Liver (tissue), 9 donors: ENCODE data around the gene P2RX5. TPM values are rescaled to one million over a fixed set of nuclear protein-coding genes. Genes with fewer than 3 reads are reported as not detected.
A peak's percentile ranks its signal among the peaks of the same experiment; 100 is the strongest.

ENCODE experiments used
- DNase-seq: peaks from one replicate; pipeline ENCODE4 v3.0.0-alpha.2; 2017; ENCODE audit warnings: low spot score
- H3K27ac ChIP-seq, 2 donors: one replicate each; pipeline ENCODE4 v1.7.0; 2013; ENCODE audit warnings: inconsistent platforms in 2 of 2, low read length in 2 of 2, control low read depth in 1 of 2, low read depth in 1 of 2, mild to moderate bottlenecking in 1 of 2
- H3K27me3 ChIP-seq, 4 donors: one replicate each; pipeline versions ENCODE4 v1.6.1 to v1.7.0; 2013; ENCODE audit warnings: low read length in 3 of 4, inconsistent platforms in 1 of 4, mild to moderate bottlenecking in 1 of 4, moderate library complexity in 1 of 4; ENCODE audit not compliant: control insufficient read depth in 4 of 4, insufficient read depth in 4 of 4
- H3K36me3 ChIP-seq, 4 donors: one replicate each; pipeline versions ENCODE4 v1.6.1 to v1.7.0; 2013; ENCODE audit warnings: low read length in 3 of 4, mild to moderate bottlenecking in 3 of 4, low read depth in 1 of 4, moderate library complexity in 1 of 4; ENCODE audit not compliant: control insufficient read depth in 4 of 4, insufficient read depth in 3 of 4
- H3K4me1 ChIP-seq, 4 donors: one replicate each; pipeline versions ENCODE4 v1.6.1 to v1.7.0; 2013; ENCODE audit warnings: low read length in 3 of 4, mild to moderate bottlenecking in 3 of 4, moderate library complexity in 1 of 4; ENCODE audit not compliant: control insufficient read depth in 4 of 4, insufficient read depth in 4 of 4
- H3K4me3 ChIP-seq, 3 donors: one replicate each; pipeline versions ENCODE4 v1.6.1 to v1.7.0; 2013; ENCODE audit warnings: low read length in 3 of 3, control low read depth in 1 of 3, low read depth in 1 of 3, mild to moderate bottlenecking in 1 of 3
- H3K9ac ChIP-seq, 2 donors: one replicate each; pipeline ENCODE4 v1.7.0; 2013; ENCODE audit warnings: low read length in 2 of 2, mild to moderate bottlenecking in 2 of 2, moderate library complexity in 2 of 2, control low read depth in 1 of 2, low read depth in 1 of 2
- H3K9me3 ChIP-seq, 4 donors: one replicate each; pipeline versions ENCODE4 v1.6.1 to v1.7.0; 2013; ENCODE audit warnings: low read length in 3 of 4; ENCODE audit not compliant: control insufficient read depth in 4 of 4
- EGR1 ChIP-seq, 2 donors: IDR thresholded peaks; 2 replicates each; pipeline ENCODE4 v1.6.1; 2016 to 2018; ENCODE audit warnings: antibody characterized with exemption in 2 of 2, low read depth in 2 of 2
- FOXA1 ChIP-seq: IDR thresholded peaks from 2 replicates; pipeline ENCODE4 v1.6.1; 2016; ENCODE audit warnings: antibody characterized with exemption
- FOXA2 ChIP-seq: IDR thresholded peaks from 2 replicates; pipeline ENCODE4 v1.6.1; 2016; ENCODE audit warnings: antibody characterized with exemption
- GABPA ChIP-seq, 2 donors: IDR thresholded peaks in 1 of 2; conservative IDR thresholded peaks in 1 of 2; 2 replicates each; pipeline ENCODE4 v1.6.1; 2016; ENCODE audit warnings: antibody characterized with exemption in 2 of 2, mild to moderate bottlenecking in 1 of 2, moderate library complexity in 1 of 2
- HNF4A ChIP-seq, 2 donors: conservative IDR thresholded peaks; 2 replicates each; pipeline ENCODE4 v1.6.1; 2016; ENCODE audit warnings: antibody characterized with exemption in 2 of 2, mild to moderate bottlenecking in 2 of 2
- HNF4G ChIP-seq: IDR thresholded peaks from 2 replicates; pipeline ENCODE4 v1.6.1; 2016; ENCODE audit warnings: antibody characterized with exemption
- JUND ChIP-seq, 2 donors: IDR thresholded peaks; 2 replicates each; pipeline ENCODE4 v1.6.1; 2016; ENCODE audit warnings: antibody characterized with exemption in 2 of 2
- MAX ChIP-seq: IDR thresholded peaks from 2 replicates; pipeline ENCODE4 v1.6.1; 2016; ENCODE audit warnings: antibody characterized with exemption
- NR2F2 ChIP-seq: IDR thresholded peaks from 2 replicates; pipeline ENCODE4 v1.6.1; 2016; ENCODE audit warnings: antibody characterized with exemption
- RAD21 ChIP-seq, 2 donors: IDR thresholded peaks; 2 replicates each; pipeline ENCODE4 v1.6.1; 2016; ENCODE audit warnings: antibody characterized with exemption in 2 of 2, mild to moderate bottlenecking in 2 of 2
- REST ChIP-seq: IDR thresholded peaks from 2 replicates; pipeline ENCODE4 v1.6.1; 2016; ENCODE audit warnings: antibody characterized with exemption, mild to moderate bottlenecking
- RXRA ChIP-seq, 2 donors: IDR thresholded peaks; 2 replicates each; pipeline ENCODE4 v1.6.1; 2017 to 2018; ENCODE audit warnings: antibody characterized with exemption in 2 of 2, mild to moderate bottlenecking in 1 of 2
- SP1 ChIP-seq: IDR thresholded peaks from 2 replicates; pipeline ENCODE4 v1.6.1; 2018; ENCODE audit warnings: antibody characterized with exemption, mild to moderate bottlenecking
- TAF1 ChIP-seq: conservative IDR thresholded peaks from 2 replicates; pipeline ENCODE4 v1.6.1; 2016; ENCODE audit warnings: antibody characterized with exemption, mild to moderate bottlenecking
- YY1 ChIP-seq: IDR thresholded peaks from 2 replicates; pipeline ENCODE4 v1.6.1; 2016; ENCODE audit warnings: antibody characterized with exemption, mild to moderate bottlenecking
- ZBTB33 ChIP-seq: IDR thresholded peaks from 2 replicates; pipeline ENCODE4 v1.6.1; 2016; ENCODE audit warnings: antibody characterized with exemption
- WGBS: extraction: QIAGEN DNeasy Blood & Tissue Kit; methylation state at CpG from one replicate; pipeline ENCODE4 v1.1.7; 2013; 5-methylcytosine and 5-hydroxymethylcytosine counted together
- polyA plus RNA-seq, 2 donors: library from polyadenylated mRNA; stranded (reverse) in 1 of 2; unstranded in 1 of 2; fragments of 200-250 nt in 1 of 2; fragments of >200 nt in 1 of 2; fragmentation: Nextera tagmentation in 1 of 2; extraction: Ambion mirVana in 1 of 2; gene quantifications; one replicate each; pipeline versions ENCODE4 v1.2.1 to v1.2.3, GENCODE V29; 2013 to 2015
- total RNA-seq, 2 donors: library from RNA; depleted of rRNA; stranded (reverse); fragments of >200 nt; gene quantifications; one replicate each; pipeline ENCODE4 v1.2.3, GENCODE V29; 2014
- TF ChIP-seq, protein P1 (sequence below): fragments of 150-350 bp; IDR thresholded peaks from 2 replicates; pipeline ENCODE4 v1.5.1; 2017; ENCODE audit warnings: improper control_type of control experiment, low read depth, low read length; ENCODE audit not compliant: missing input control
- TF ChIP-seq, protein P2 (sequence below): IDR thresholded peaks from 2 replicates; pipeline ENCODE4 v1.6.1; 2016; ENCODE audit warnings: antibody characterized with exemption
- donor health status: healthy.
- donor health status: healthy.
- donor health status: healthy.
- donor health status: healthy.
- donor health status: healthy.

The P2RX5 gene
- total and polyA plus RNA-seq, 4 donors, result 0.31 to 1.8 (median 1.1) TPM

DNA sequence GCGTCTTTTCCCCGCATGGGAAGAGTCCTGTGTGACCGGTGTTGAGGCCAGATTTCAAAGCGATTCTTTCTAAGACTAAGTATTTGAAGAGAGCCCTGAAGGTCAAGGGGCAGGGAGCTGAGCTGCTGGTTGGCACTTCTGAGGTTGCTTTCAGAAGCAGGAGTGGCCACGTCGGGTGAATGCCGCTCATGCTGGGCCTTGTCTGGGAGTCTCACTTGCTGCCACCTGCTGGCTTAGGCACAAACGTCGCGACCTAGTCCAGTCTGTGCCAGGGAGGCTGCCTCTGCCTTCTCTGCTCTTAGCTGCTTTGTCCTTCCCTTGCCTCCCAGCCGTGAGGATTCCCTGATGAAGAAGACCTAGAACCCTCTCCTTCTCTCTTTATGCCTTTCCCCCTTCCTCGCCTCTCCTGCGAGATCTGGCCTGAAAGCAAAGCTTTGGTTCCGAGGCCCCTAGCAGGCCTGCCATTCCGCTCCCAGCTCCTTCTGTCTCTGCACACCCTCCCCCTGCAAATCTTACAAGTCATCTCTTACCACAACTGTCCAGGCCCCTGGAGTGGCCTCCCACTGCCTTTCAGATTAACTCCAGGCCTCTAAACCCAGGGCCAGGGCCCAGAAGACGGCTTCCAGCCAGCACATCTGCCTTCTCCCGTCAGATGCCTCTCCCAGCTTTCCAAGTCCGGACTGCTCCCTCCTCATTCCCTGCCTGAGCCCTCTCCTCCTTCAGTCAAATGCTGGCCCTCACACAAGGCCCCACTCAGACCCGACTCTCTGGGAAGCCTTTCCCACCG lies 48.0 kb downstream of the P2RX5 start:
- no peaks in the 10 kb centered on the region for H3K27me3 ChIP-seq
- peak; percentile 61 for DNase-seq
- no peak overlapping the region for H3K9ac ChIP-seq
- peak overlapping the region; percentile 45 to 48 for H3K27ac ChIP-seq
- no peaks in the 10 kb centered on the region for H3K9me3 ChIP-seq
- no peak overlapping the region for H3K4me3 ChIP-seq
- TF ChIP-seq RAD21 (IDR thresholded peaks at IDR 0.05), result peak; percentile 75 to 84
- TF ChIP-seq ZBTB33, result no peak
- TF ChIP-seq YY1, result no peak
- no peak for TF ChIP-seq SP1
- TF ChIP-seq, protein P1, sequence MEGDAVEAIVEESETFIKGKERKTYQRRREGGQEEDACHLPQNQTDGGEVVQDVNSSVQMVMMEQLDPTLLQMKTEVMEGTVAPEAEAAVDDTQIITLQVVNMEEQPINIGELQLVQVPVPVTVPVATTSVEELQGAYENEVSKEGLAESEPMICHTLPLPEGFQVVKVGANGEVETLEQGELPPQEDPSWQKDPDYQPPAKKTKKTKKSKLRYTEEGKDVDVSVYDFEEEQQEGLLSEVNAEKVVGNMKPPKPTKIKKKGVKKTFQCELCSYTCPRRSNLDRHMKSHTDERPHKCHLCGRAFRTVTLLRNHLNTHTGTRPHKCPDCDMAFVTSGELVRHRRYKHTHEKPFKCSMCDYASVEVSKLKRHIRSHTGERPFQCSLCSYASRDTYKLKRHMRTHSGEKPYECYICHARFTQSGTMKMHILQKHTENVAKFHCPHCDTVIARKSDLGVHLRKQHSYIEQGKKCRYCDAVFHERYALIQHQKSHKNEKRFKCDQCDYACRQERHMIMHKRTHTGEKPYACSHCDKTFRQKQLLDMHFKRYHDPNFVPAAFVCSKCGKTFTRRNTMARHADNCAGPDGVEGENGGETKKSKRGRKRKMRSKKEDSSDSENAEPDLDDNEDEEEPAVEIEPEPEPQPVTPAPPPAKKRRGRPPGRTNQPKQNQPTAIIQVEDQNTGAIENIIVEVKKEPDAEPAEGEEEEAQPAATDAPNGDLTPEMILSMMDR, result peak; percentile 59
- 62% methylated on average over 20 of the region's 20 CpGs for WGBS
- peaks cover 0 to 8% (median under 1%) of the 10 kb centered on the region in 4 donors for H3K36me3 ChIP-seq
- peaks cover 3 to 17% (median 12%) of the 10 kb centered on the region in 4 donors for H3K4me1 ChIP-seq

- Histone ChIP-seq H3K4me1 (peaks cover 3 to 17% (median 12%) of the 10 kb centered on the region in 4 donors), H3K27ac (peak overlapping the region; percentile 45 to 48), H3K27me3 (no peaks in the 10 kb centered on the region), H3K36me3 (peaks cover 0 to 8% (median under 1%) of the 10 kb centered on the region in 4 donors), H3K4me3 (no peak overlapping the region), H3K9ac (no peak overlapping the region), H3K9me3 (no peaks in the 10 kb centered on the region)
- DNase-seq, result no peak
- TF ChIP-seq REST (no peak), FOXA1 (no peak), MAX (no peak), SP1 (peak; percentile 76), YY1 (no peak), RXRA (IDR thresholded peaks at IDR 0.05) (peak; percentile 76 to 81), HNF4A (conservative IDR thresholded peaks at IDR 0.05) (peak; percentile 52 to 67), NR2F2 (peak; percentile 13), EGR1 (IDR thresholded peaks at IDR 0.05; ENCODE audit: low read depth in 2 of 2) (no peak), HNF4G (no peak), JUND (IDR thresholded peaks at IDR 0.05) (no peak), GABPA (IDR thresholded peaks at IDR 0.05 in 1 of 2, conservative IDR thresholded peaks at IDR 0.05 in 1 of 2) (no peak), RAD21 (IDR thresholded peaks at IDR 0.05) (no peak), FOXA2 (no peak), TAF1 (no peak)
- TF ChIP-seq, protein P2, sequence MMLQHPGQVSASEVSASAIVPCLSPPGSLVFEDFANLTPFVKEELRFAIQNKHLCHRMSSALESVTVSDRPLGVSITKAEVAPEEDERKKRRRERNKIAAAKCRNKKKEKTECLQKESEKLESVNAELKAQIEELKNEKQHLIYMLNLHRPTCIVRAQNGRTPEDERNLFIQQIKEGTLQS, result no peak
- TF ChIP-seq, protein P1, result no peak
- 44% methylated on average over 12 of the region's 12 CpGs for WGBS
These were observed 48.7 kb downstream of the P2RX5 start for GRCh38 chr17:3647251-3647650.
